H1 (cell line): ENCODE measurements around the gene RELN. TPM values are rescaled to one million over a fixed set of nuclear protein-coding genes. Genes with fewer than 3 reads are reported as not detected.

ENCODE experiments used
- CTCF ChIA-PET: fragments of 300-600 bp; sonication (Branson Sonifier 250); formaldehyde crosslinking; loops from one replicate; lab custom pipeline; 2021; ENCODE audit not compliant: partially characterized antibody; lab: Charles Lee
- POLR2A ChIA-PET: fragments of 300-600 bp; sonication (Branson Sonifier 250); formaldehyde crosslinking; loops from one replicate; lab custom pipeline; 2021; ENCODE audit warnings: inconsistent platforms; ENCODE audit not compliant: partially characterized antibody; lab: Charles Lee
- DNase-seq, 2 experiments: peaks; one replicate each; pipeline versions ENCODE4 v3.0.0 to v3.0.0-alpha.2; 2010 to 2022; ENCODE audit warnings: low spot score in 2 of 2, low read depth in 1 of 2, mixed read lengths in 1 of 2
- FAIRE-seq: peaks from 2 replicates; lab custom pipeline; 2011; peaks lifted over from hg19 to GRCh38; lab: Jason Lieb, UNC
- H2AFZ ChIP-seq: 2 replicates; pipeline ENCODE4 v1.8.1; 2012; ENCODE audit warnings: low read length, inconsistent platforms
- H2AK5ac ChIP-seq: 2 replicates; pipeline ENCODE4 v1.6.1; 2013; ENCODE audit warnings: low read depth, low read length
- H2BK120ac ChIP-seq: replicated peaks from 2 replicates; pipeline ENCODE3; 2013; ENCODE audit warnings: low read depth, low read length, inconsistent platforms
- H2BK12ac ChIP-seq: 2 replicates; pipeline ENCODE4 v1.6.1; 2013; ENCODE audit warnings: low read depth, low read length
- H2BK15ac ChIP-seq: 2 replicates; pipeline ENCODE4 v1.6.1; 2013; ENCODE audit warnings: low read length
- H2BK20ac ChIP-seq: 2 replicates; pipeline ENCODE4 v1.6.1; 2013; ENCODE audit warnings: low read length
- H2BK5ac ChIP-seq: 2 replicates; pipeline ENCODE4 v1.6.1; 2013; ENCODE audit warnings: low read depth, low read length
- H3K14ac ChIP-seq: 2 replicates; pipeline ENCODE4 v1.6.1; 2013; ENCODE audit warnings: inconsistent platforms; ENCODE audit not compliant: insufficient read length
- H3K18ac ChIP-seq: 2 replicates; pipeline ENCODE4 v1.6.1; 2013; ENCODE audit warnings: low read length; ENCODE audit errors: extremely low read depth
- H3K23ac ChIP-seq: 2 replicates; pipeline ENCODE4 v1.6.1; 2013; ENCODE audit warnings: inconsistent platforms; ENCODE audit not compliant: insufficient read length
- H3K23me2 ChIP-seq: 2 replicates; pipeline ENCODE4 v1.6.1; 2013; ENCODE audit warnings: low read depth, low read length
- H3K27ac ChIP-seq: 2 replicates; pipeline ENCODE4 v1.6.1; 2011; ENCODE audit warnings: low read depth, low read length, inconsistent platforms
- H3K27me3 ChIP-seq, 4 experiments: replicated peaks in 1 of 4; 1 replicate in 1 of 4; 2 replicates in 3 of 4; pipeline versions ENCODE4 v1.6.1 to v1.8.1; 2011 to 2013; ENCODE audit warnings: low read length in 3 of 4, mild to moderate bottlenecking in 3 of 4, inconsistent platforms in 2 of 4, mixed read lengths in 2 of 4, moderate library complexity in 1 of 4; ENCODE audit not compliant: control insufficient read depth in 3 of 4, insufficient read depth in 3 of 4; ENCODE audit errors: extremely low read depth in 1 of 4
- H3K36me3 ChIP-seq, 4 experiments: 2 replicates each; pipeline versions ENCODE4 v1.6.1 to v1.8.1; 2011 to 2013; ENCODE audit warnings: mild to moderate bottlenecking in 4 of 4, low read length in 3 of 4, moderate library complexity in 2 of 4, control low read depth in 1 of 4, inconsistent platforms in 1 of 4; ENCODE audit not compliant: insufficient read depth in 4 of 4, control insufficient read depth in 2 of 4
- H3K4ac ChIP-seq: replicated peaks from 2 replicates; pipeline ENCODE3; 2013; ENCODE audit warnings: low read length, low read depth, mixed read lengths, inconsistent platforms; ENCODE audit not compliant: insufficient read length
- H3K4me1 ChIP-seq, 4 experiments: replicated peaks in 1 of 4; 1 replicate in 1 of 4; 2 replicates in 3 of 4; pipeline versions ENCODE4 v1.6.1 to v1.8.1; 2011 to 2013; ENCODE audit warnings: low read length in 3 of 4, inconsistent platforms in 2 of 4, mixed read lengths in 1 of 4; ENCODE audit not compliant: insufficient read depth in 4 of 4, control insufficient read depth in 3 of 4
- H3K4me2 ChIP-seq, 2 experiments: 2 replicates each; pipeline versions ENCODE4 v1.6.1 to v1.8.1; 2011 to 2013; ENCODE audit warnings: low read depth in 2 of 2, low read length in 2 of 2, control low read depth in 1 of 2, inconsistent platforms in 1 of 2, mild to moderate bottlenecking in 1 of 2; ENCODE audit not compliant: insufficient read depth in 1 of 2
- H3K4me3 ChIP-seq, 4 experiments: fragments of 200-600, 300-600 bp in 1 of 4; sonication (generic), shearing (Covaris generic), sonication (Bioruptor Twin) in 1 of 4; 2 replicates each; pipeline versions ENCODE4 v1.5.1 to v1.8.1; 2011 to 2016; ENCODE audit warnings: low read length in 4 of 4, low read depth in 3 of 4, control low read depth in 2 of 4, inconsistent platforms in 2 of 4, mild to moderate bottlenecking in 2 of 4, mixed read lengths in 1 of 4, moderate library complexity in 1 of 4; ENCODE audit not compliant: insufficient read depth in 2 of 4; ENCODE audit errors: extremely low read depth in 1 of 4
- H3K56ac ChIP-seq: replicated peaks from 2 replicates; pipeline ENCODE3; 2013; ENCODE audit warnings: low read depth, mild to moderate bottlenecking, mixed read lengths, low read length, inconsistent platforms; ENCODE audit not compliant: insufficient read length
- H3K79me1 ChIP-seq: 2 replicates; pipeline ENCODE4 v1.6.1; 2013; ENCODE audit warnings: low read depth, low read length, control low read depth
- H3K79me2 ChIP-seq, 2 experiments: 2 replicates each; pipeline versions ENCODE4 v1.6.1 to v1.8.1; 2012 to 2013; ENCODE audit warnings: low read length in 2 of 2, mild to moderate bottlenecking in 2 of 2, inconsistent platforms in 1 of 2; ENCODE audit not compliant: insufficient read depth in 2 of 2, control insufficient read depth in 1 of 2
- H3K9ac ChIP-seq, 4 experiments: replicated peaks in 1 of 4; 1 replicate in 1 of 4; 2 replicates in 3 of 4; pipeline versions ENCODE4 v1.6.1 to v1.8.1; 2011 to 2013; ENCODE audit warnings: low read depth in 3 of 4, low read length in 3 of 4, control low read depth in 2 of 4, mild to moderate bottlenecking in 2 of 4, moderate library complexity in 2 of 4, inconsistent platforms in 1 of 4; ENCODE audit errors: extremely low read depth in 1 of 4
- H3K9me3 ChIP-seq, 2 experiments: 2 replicates each; pipeline versions ENCODE4 v1.6.1 to v1.8.1; 2012 to 2013; ENCODE audit warnings: mild to moderate bottlenecking in 2 of 2, moderate library complexity in 2 of 2, control low read depth in 1 of 2, inconsistent platforms in 1 of 2, low read depth in 1 of 2, low read length in 1 of 2, mixed read lengths in 1 of 2; ENCODE audit not compliant: insufficient read depth in 2 of 2
- H4K20me1 ChIP-seq, 2 experiments: replicated peaks in 1 of 2; 2 replicates each; pipeline versions ENCODE3 to v1.8.1; 2011 to 2013; ENCODE audit warnings: inconsistent platforms in 2 of 2, low read length in 2 of 2, mild to moderate bottlenecking in 1 of 2; ENCODE audit not compliant: insufficient read depth in 2 of 2, control insufficient read depth in 1 of 2
- H4K5ac ChIP-seq: 2 replicates; pipeline ENCODE4 v1.6.1; 2013; ENCODE audit warnings: low read length, low read depth, mixed read lengths, inconsistent platforms; ENCODE audit not compliant: insufficient read length
- H4K8ac ChIP-seq: 2 replicates; pipeline ENCODE4 v1.8.0; 2013; ENCODE audit warnings: mild to moderate bottlenecking, moderate library complexity, low read length, inconsistent platforms; ENCODE audit not compliant: insufficient read depth; ENCODE audit errors: extremely low read depth
- H4K91ac ChIP-seq: replicated peaks from 2 replicates; pipeline ENCODE3; 2013; ENCODE audit warnings: low read length, mixed read lengths, inconsistent platforms; ENCODE audit not compliant: insufficient read length
- ASH2L ChIP-seq: fragments of 200-600, 300-600 bp; sonication (generic); IDR thresholded peaks from one replicate; pipeline ENCODE4 v1.7.1; 2017; ENCODE audit warnings: low read length
- CEBPB ChIP-seq: IDR thresholded peaks from 2 replicates; pipeline ENCODE4 v1.6.1; 2012; ENCODE audit warnings: low read depth, low read length
- EZH2 ChIP-seq: fragments of 200-600 bp; sonication (generic); IDR thresholded peaks from 2 replicates; pipeline ENCODE4 v1.7.1; 2012; ENCODE audit warnings: low read depth, mild to moderate bottlenecking, moderate library complexity, low read length, inconsistent platforms; ENCODE audit not compliant: severe bottlenecking
- FOSL1 ChIP-seq: IDR thresholded peaks from 2 replicates; pipeline ENCODE4 v1.6.1; 2011; ENCODE audit warnings: mild to moderate bottlenecking, low read depth, low read length, moderate library complexity; ENCODE audit not compliant: insufficient read depth
- KDM4A ChIP-seq: IDR thresholded peaks from one replicate; pipeline ENCODE4 v1.7.1; 2012; ENCODE audit warnings: low read depth, mild to moderate bottlenecking, moderate library complexity, low read length, inconsistent platforms; ENCODE audit not compliant: severe bottlenecking
- MAFK ChIP-seq: IDR thresholded peaks from 2 replicates; pipeline ENCODE4 v1.6.1; 2012; ENCODE audit warnings: low read depth, mild to moderate bottlenecking, improper control_type of control experiment, low read length
- RAD21 ChIP-seq, 2 experiments: IDR thresholded peaks in 1 of 2; conservative IDR thresholded peaks in 1 of 2; 2 replicates each; pipeline ENCODE4 v1.6.1; 2011; ENCODE audit warnings: low read depth in 2 of 2, low read length in 2 of 2, improper control_type of control experiment in 1 of 2, inconsistent platforms in 1 of 2, mild to moderate bottlenecking in 1 of 2, moderate library complexity in 1 of 2
- SP1 ChIP-seq: IDR thresholded peaks from 2 replicates; pipeline ENCODE4 v1.6.1; 2011; ENCODE audit warnings: low read depth, low read length
- TBP ChIP-seq: IDR thresholded peaks from 2 replicates; pipeline ENCODE4 v1.6.1; 2011; ENCODE audit warnings: low read depth, low read length, improper control_type of control experiment
- TEAD4 ChIP-seq: IDR thresholded peaks from 2 replicates; pipeline ENCODE4 v1.6.1; 2012; ENCODE audit warnings: low read depth, low read length, inconsistent platforms, mixed read lengths
- ZNF274 ChIP-seq: IDR thresholded peaks from 2 replicates; pipeline ENCODE4 v1.7.0; 2012; ENCODE audit warnings: low read length, borderline replicate concordance; ENCODE audit errors: extremely low read depth
- WGBS, 2 experiments: shearing (Covaris generic) in 1 of 2; methylation state at CpG; one replicate each; pipeline versions ENCODE4 v1.1.6 to v1.1.7; 2013 to 2015; ENCODE audit warnings: low lambda C conversion rate in 2 of 2, mixed read lengths in 2 of 2, inconsistent platforms in 1 of 2, low coverage in 1 of 2, missing lambda C conversion rate in 1 of 2; ENCODE audit not compliant: insufficient replicate concordance in 2 of 2, insufficient coverage in 1 of 2, insufficient read length in 1 of 2; ENCODE audit errors: extremely low coverage in 1 of 2, missing lambda C conversion rate in 1 of 2; 5-methylcytosine and 5-hydroxymethylcytosine counted together
- polyA plus RNA-seq, 7 experiments: library from polyadenylated mRNA; depleted of rRNA in 3 of 7; stranded (reverse) in 5 of 7; unstranded in 2 of 7; fragments of >200 nt in 5 of 7; fragments of 200-250 nt in 2 of 7; gene quantifications; 1 replicate in 5 of 7; 2 replicates in 1 of 7; 4 replicates in 1 of 7; pipeline versions ENCODE4 v1.2.1 to v1.2.3, GENCODE V29; 2011 to 2013; ENCODE audit warnings: missing spikeins in 2 of 7, mixed read lengths in 2 of 7
- total RNA-seq: library from RNA; stranded (reverse); fragmentation: NEBNext Ultra II Directional; extraction: Animal tissue kit (Norgen Biotek cat#: 25700); gene quantifications from 2 replicates; pipeline ENCODE4 v1.2.1, GENCODE V29; 2021

RELN gene
- total and polyA plus RNA-seq, 2 of the 8 experiments (the other 6 are each of a cell fraction or from before 2014, with no cell fraction given), result 0.03 to 0.07 TPM

GRCh38 chr7:103748680-103749079 lies 240.8 kb downstream of the RELN start:
- no peak overlapping the region for H2BK5ac ChIP-seq
- no peak overlapping the region for H3K27ac ChIP-seq
- ChIA-PET CTCF (no interaction called here), POLR2A (no interaction called here)
- H4K91ac ChIP-seq, result no peak overlapping the region
- FAIRE-seq, result no peak
- no peaks in the 10 kb centered on the region for H3K23me2 ChIP-seq
- H3K4me1 ChIP-seq, result no peaks in the 10 kb centered on the region
- H3K23ac ChIP-seq, result no peak overlapping the region
- no peak overlapping the region for H2AK5ac ChIP-seq
- TF ChIP-seq EZH2 (no peak), MAFK (no peak), TEAD4 (no peak), ZNF274 (no peak), FOSL1 (no peak), TBP (no peak), SP1 (no peak), CEBPB (no peak), RAD21 (IDR thresholded peaks at IDR 0.05 in 1 of 2, conservative IDR thresholded peaks at IDR 0.05 in 1 of 2; ENCODE audit: low read depth in 2 of 2, low read length in 2 of 2) (no peak), KDM4A (no peak), ASH2L (no peak)
- no peaks in the 10 kb centered on the region for H3K9me3 ChIP-seq
- H3K4ac ChIP-seq, result no peak overlapping the region
- no peaks in the 10 kb centered on the region for H3K36me3 ChIP-seq
- no peaks in the 10 kb centered on the region for H3K79me2 ChIP-seq
- H3K14ac ChIP-seq, result no peak overlapping the region
- no peak overlapping the region for H4K5ac ChIP-seq
- H3K18ac ChIP-seq, result no peak overlapping the region
- WGBS, 2 experiments, result 86% methylated on average over 1 of the region's 1 CpG; no CpG with 5 or more reads in 1 of the 2 experiments
- H3K27me3 ChIP-seq, result no peaks in the 10 kb centered on the region
- H3K79me1 ChIP-seq, result no peaks in the 10 kb centered on the region
- no peak overlapping the region for H2BK12ac ChIP-seq
- H2BK15ac ChIP-seq, result no peak overlapping the region
- H3K56ac ChIP-seq, result no peak overlapping the region
- H2BK120ac ChIP-seq, result no peak overlapping the region
- no peak overlapping the region for H2BK20ac ChIP-seq
- no peak overlapping the region for H4K8ac ChIP-seq
- no peak overlapping the region for H3K4me3 ChIP-seq
- H2AFZ ChIP-seq, result no peak overlapping the region
- no peaks in the 10 kb centered on the region for H4K20me1 ChIP-seq
- H3K4me2 ChIP-seq, result no peak overlapping the region
- no peak for DNase-seq
- H3K9ac ChIP-seq, result no peak overlapping the region
